ENCODE measurements around the gene DYNLT3.

Gene DYNLT3

DNA sequence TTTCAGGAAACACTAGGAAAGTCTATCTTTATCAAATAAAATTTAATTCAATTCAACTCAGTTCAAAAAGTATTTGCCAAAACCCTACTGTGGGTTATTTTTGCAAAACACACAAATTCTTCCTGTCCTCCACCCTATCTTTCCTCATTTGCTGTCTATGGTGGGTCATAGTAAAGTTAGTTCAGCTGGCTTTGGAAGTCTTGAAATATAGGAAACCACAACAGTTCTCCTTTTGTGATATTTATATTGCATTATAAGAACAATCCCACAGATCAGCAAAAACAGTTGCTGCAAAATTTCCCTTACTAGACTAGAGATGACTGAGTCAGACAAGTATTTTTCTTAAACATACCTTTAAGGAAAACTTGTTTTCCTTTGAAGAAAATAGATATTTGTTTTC, 45.3 kb downstream of the DYNLT3 start:
- TF ChIP-seq TAF1 (IDR thresholded peaks at IDR 0.05; ENCODE audit: low read depth) (no peak), EP300 (IDR thresholded peaks at IDR 0.05; ENCODE audit: borderline replicate concordance) (no peak), NFIC (IDR thresholded peaks at IDR 0.05) (no peak), USF1 (IDR thresholded peaks at IDR 0.05) (no peak), TEAD4 (IDR thresholded peaks at IDR 0.05) (no peak), TCF12 (IDR thresholded peaks at IDR 0.05; ENCODE audit: low read depth) (no peak), ZBTB7A (IDR thresholded peaks at IDR 0.05; ENCODE audit: low read depth) (no peak), FOXM1 (IDR thresholded peaks at IDR 0.05; ENCODE audit: borderline replicate concordance, low read depth) (no peak), EGR1 (IDR thresholded peaks at IDR 0.05) (no peak)

DNA sequence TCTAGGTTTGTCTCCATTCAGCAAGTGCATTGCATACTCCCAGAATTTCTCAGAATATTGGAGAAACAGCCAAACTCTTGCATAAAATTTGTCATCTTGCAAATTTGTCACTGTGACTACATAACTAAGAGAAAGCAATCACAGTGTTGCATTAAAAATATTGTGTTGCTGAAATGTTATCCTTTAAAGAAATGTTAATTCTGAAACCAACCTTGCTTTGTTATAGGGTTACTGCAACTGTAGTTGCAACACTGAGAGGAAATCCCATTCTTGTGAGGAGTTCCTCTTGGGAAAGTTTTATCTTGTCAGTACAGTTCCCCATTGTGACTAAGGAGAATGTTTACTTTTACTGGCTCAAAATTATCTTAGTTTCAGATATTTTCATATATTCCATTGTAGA, 46.7 kb downstream of the DYNLT3 start:
- TF ChIP-seq TEAD4 (IDR thresholded peaks at IDR 0.05): no peak
- TF ChIP-seq ZBTB7A (IDR thresholded peaks at IDR 0.05; ENCODE audit: low read depth): no peak
- TF ChIP-seq FOXM1 (IDR thresholded peaks at IDR 0.05; ENCODE audit: borderline replicate concordance, low read depth): no peak
- TF ChIP-seq EP300 (IDR thresholded peaks at IDR 0.05; ENCODE audit: borderline replicate concordance): no peak
- TF ChIP-seq, protein P1, sequence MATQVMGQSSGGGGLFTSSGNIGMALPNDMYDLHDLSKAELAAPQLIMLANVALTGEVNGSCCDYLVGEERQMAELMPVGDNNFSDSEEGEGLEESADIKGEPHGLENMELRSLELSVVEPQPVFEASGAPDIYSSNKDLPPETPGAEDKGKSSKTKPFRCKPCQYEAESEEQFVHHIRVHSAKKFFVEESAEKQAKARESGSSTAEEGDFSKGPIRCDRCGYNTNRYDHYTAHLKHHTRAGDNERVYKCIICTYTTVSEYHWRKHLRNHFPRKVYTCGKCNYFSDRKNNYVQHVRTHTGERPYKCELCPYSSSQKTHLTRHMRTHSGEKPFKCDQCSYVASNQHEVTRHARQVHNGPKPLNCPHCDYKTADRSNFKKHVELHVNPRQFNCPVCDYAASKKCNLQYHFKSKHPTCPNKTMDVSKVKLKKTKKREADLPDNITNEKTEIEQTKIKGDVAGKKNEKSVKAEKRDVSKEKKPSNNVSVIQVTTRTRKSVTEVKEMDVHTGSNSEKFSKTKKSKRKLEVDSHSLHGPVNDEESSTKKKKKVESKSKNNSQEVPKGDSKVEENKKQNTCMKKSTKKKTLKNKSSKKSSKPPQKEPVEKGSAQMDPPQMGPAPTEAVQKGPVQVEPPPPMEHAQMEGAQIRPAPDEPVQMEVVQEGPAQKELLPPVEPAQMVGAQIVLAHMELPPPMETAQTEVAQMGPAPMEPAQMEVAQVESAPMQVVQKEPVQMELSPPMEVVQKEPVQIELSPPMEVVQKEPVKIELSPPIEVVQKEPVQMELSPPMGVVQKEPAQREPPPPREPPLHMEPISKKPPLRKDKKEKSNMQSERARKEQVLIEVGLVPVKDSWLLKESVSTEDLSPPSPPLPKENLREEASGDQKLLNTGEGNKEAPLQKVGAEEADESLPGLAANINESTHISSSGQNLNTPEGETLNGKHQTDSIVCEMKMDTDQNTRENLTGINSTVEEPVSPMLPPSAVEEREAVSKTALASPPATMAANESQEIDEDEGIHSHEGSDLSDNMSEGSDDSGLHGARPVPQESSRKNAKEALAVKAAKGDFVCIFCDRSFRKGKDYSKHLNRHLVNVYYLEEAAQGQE (IDR thresholded peaks at IDR 0.05; ENCODE audit: low read depth): no peak
- TF ChIP-seq USF1 (IDR thresholded peaks at IDR 0.05): no peak
- TF ChIP-seq CEBPB (IDR thresholded peaks at IDR 0.05): no peak
- TF ChIP-seq YY1 (IDR thresholded peaks at IDR 0.05; ENCODE audit: low read depth): no peak
- no peak for TF ChIP-seq CREB1 (IDR thresholded peaks at IDR 0.05; ENCODE audit: low read depth)
- TF ChIP-seq TAF1 (IDR thresholded peaks at IDR 0.05; ENCODE audit: low read depth): no peak

- no peak for TF ChIP-seq EGR1 (IDR thresholded peaks at IDR 0.05)
- no peak for TF ChIP-seq NFIC (IDR thresholded peaks at IDR 0.05)
- no peak for TF ChIP-seq CEBPB (IDR thresholded peaks at IDR 0.05)
- TF ChIP-seq TEAD4 (IDR thresholded peaks at IDR 0.05): no peak
- TF ChIP-seq, protein P2, sequence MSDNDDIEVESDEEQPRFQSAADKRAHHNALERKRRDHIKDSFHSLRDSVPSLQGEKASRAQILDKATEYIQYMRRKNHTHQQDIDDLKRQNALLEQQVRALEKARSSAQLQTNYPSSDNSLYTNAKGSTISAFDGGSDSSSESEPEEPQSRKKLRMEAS (IDR thresholded peaks at IDR 0.05): no peak
- no peak for TF ChIP-seq ZBTB7A (IDR thresholded peaks at IDR 0.05; ENCODE audit: low read depth)
- TF ChIP-seq CREB1 (IDR thresholded peaks at IDR 0.05; ENCODE audit: low read depth): no peak
- no peak for TF ChIP-seq TCF12 (IDR thresholded peaks at IDR 0.05; ENCODE audit: low read depth)
- TF ChIP-seq USF1 (IDR thresholded peaks at IDR 0.05): no peak
- TF ChIP-seq, protein P1 (IDR thresholded peaks at IDR 0.05; ENCODE audit: low read depth): no peak
- TF ChIP-seq FOXM1 (IDR thresholded peaks at IDR 0.05; ENCODE audit: borderline replicate concordance, low read depth): no peak
- TF ChIP-seq RAD21 (IDR thresholded peaks at IDR 0.05; ENCODE audit: low read depth): no peak
- TF ChIP-seq EP300 (IDR thresholded peaks at IDR 0.05; ENCODE audit: borderline replicate concordance): no peak
- TF ChIP-seq YY1 (IDR thresholded peaks at IDR 0.05; ENCODE audit: low read depth): no peak
- no peak for TF ChIP-seq TAF1 (IDR thresholded peaks at IDR 0.05; ENCODE audit: low read depth)
Observed at GRCh38 chrX:37799936-37800335, 47.4 kb downstream of the DYNLT3 start.

GRCh38 chrX:37796805-37797204, 50.6 kb downstream of the DYNLT3 start:
- no peak for TF ChIP-seq CREB1 (IDR thresholded peaks at IDR 0.05; ENCODE audit: low read depth)
- no peak for TF ChIP-seq USF1 (IDR thresholded peaks at IDR 0.05)
- TF ChIP-seq EGR1 (IDR thresholded peaks at IDR 0.05): no peak
- no peak for TF ChIP-seq TCF12 (IDR thresholded peaks at IDR 0.05; ENCODE audit: low read depth)
- TF ChIP-seq RAD21 (IDR thresholded peaks at IDR 0.05; ENCODE audit: low read depth): no peak
- no peak for TF ChIP-seq TAF1 (IDR thresholded peaks at IDR 0.05; ENCODE audit: low read depth)
- TF ChIP-seq, protein P2 (IDR thresholded peaks at IDR 0.05): no peak
- no peak for TF ChIP-seq ZBTB7A (IDR thresholded peaks at IDR 0.05; ENCODE audit: low read depth)
- no peak for TF ChIP-seq TEAD4 (IDR thresholded peaks at IDR 0.05)
- TF ChIP-seq FOXM1 (IDR thresholded peaks at IDR 0.05; ENCODE audit: borderline replicate concordance, low read depth): no peak
- TF ChIP-seq CEBPB (IDR thresholded peaks at IDR 0.05): no peak
- TF ChIP-seq, protein P1 (IDR thresholded peaks at IDR 0.05; ENCODE audit: low read depth): no peak
- no peak for TF ChIP-seq NFIC (IDR thresholded peaks at IDR 0.05)
- TF ChIP-seq YY1 (IDR thresholded peaks at IDR 0.05; ENCODE audit: low read depth): no peak
- no peak for TF ChIP-seq EP300 (IDR thresholded peaks at IDR 0.05; ENCODE audit: borderline replicate concordance)
